Rectal smooth muscle tissue (tissue), 1 donor: Measurements from ENCODE around the gene SLIT1.

Experiments
- H3K27ac ChIP-seq: one replicate; pipeline ENCODE4 v1.7.0; 2013; ENCODE audit warnings: low read depth, low read length, inconsistent platforms
- H3K27me3 ChIP-seq: one replicate; pipeline ENCODE4 v1.7.0; 2013; ENCODE audit warnings: low read length; ENCODE audit not compliant: control insufficient read depth, insufficient read depth
- H3K36me3 ChIP-seq: one replicate; pipeline ENCODE4 v1.7.0; 2013; ENCODE audit warnings: low read length; ENCODE audit not compliant: control insufficient read depth, insufficient read depth
- H3K4me1 ChIP-seq: one replicate; pipeline ENCODE4 v1.7.0; 2013; ENCODE audit warnings: low read length; ENCODE audit not compliant: control insufficient read depth, insufficient read depth
- H3K4me3 ChIP-seq: one replicate; pipeline ENCODE4 v1.7.0; 2013; ENCODE audit warnings: low read length
- H3K9ac ChIP-seq: one replicate; pipeline ENCODE4 v1.7.0; 2013; ENCODE audit warnings: low read length

The SLIT1 gene

DNA sequence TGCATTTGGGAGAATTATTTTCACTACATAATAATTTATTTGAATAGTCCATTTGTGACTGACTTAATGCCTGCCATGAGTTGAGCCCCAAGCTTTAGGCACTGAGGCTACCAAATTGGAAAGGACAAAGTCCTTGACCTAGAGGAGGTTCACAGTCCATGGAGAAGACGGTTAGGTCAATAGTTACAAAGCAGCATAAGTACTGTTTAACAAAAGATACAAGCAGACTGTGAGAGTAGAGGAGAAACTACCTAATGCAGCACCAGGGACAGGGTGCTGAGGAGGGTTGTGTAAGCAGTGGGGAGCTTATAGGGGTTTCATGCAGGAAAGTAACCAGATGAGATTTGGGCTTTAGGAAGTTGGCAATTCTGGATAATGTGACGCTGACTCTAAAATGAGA, 214.4 kb downstream of the SLIT1 start:
- no peak overlapping the region for H3K9ac ChIP-seq
- no peaks in the 10 kb centered on the region for H3K4me1 ChIP-seq
- H3K4me3 ChIP-seq: no peak overlapping the region
- no peak overlapping the region for H3K27ac ChIP-seq
- no peaks in the 10 kb centered on the region for H3K27me3 ChIP-seq
- H3K36me3 ChIP-seq: no peaks in the 10 kb centered on the region

DNA sequence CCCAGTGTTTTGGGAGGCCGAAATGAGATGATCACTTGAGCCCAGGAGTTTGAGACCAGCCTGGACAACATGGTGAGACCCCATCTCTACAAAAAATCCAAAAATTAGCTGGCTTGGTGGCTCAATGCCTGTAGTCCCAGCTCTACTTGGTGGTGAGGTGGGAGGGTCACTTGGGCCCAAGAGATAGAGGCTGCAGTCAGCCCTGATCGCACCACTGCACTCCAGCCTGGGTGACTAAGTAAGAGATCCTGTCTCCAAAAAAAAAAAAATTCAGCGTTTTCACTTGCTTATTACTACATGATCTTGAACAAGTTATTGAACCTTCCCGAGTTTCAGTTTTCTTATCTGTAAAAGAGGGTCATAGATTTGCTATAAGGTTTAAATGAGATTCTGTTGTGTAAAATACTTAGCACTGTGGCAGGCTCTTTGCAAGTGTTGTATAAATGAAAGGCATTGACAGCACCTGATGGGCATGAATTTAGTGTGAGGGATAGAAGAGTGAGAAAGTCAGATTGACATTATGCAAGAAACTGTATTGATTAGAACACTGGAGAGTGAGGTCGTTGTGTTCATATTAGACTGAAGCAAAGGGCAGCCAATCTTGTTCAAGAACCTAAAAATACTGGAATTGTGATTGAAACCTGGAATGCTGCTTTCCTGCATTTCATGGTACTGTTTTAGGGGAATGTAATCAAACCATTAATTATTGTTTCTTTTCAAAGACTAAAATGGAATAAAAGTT, 216.9 kb downstream of the SLIT1 start:
- H3K4me3 ChIP-seq: no peak overlapping the region
- no peaks in the 10 kb centered on the region for H3K36me3 ChIP-seq
- H3K9ac ChIP-seq: no peak overlapping the region
- no peaks in the 10 kb centered on the region for H3K27me3 ChIP-seq
- no peak overlapping the region for H3K27ac ChIP-seq
- no peaks in the 10 kb centered on the region for H3K4me1 ChIP-seq

DNA sequence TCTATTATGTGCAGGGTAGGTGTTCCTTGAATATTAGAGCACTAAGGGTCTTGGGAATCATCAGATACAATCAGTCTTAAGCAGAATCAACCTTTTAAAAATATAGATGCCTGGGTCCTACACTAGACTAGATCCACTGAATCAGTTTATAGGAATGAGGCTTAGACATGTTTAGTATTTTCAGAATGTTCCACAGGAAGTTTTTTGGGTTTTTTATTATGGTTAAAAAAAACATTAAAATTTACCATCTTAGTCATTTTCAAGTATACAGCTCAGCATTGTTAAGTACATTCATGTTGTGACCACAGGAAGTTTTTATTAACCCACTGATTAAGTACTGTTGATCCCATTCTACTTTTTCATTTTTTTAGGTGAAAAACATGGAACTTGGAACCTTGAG, 217.9 kb downstream of the SLIT1 start:
- Histone ChIP-seq H3K9ac (no peak overlapping the region), H3K4me3 (no peak overlapping the region), H3K27ac (no peak overlapping the region), H3K4me1 (peaks cover 3% of the 10 kb centered on the region), H3K27me3 (no peaks in the 10 kb centered on the region), H3K36me3 (no peaks in the 10 kb centered on the region)

DNA sequence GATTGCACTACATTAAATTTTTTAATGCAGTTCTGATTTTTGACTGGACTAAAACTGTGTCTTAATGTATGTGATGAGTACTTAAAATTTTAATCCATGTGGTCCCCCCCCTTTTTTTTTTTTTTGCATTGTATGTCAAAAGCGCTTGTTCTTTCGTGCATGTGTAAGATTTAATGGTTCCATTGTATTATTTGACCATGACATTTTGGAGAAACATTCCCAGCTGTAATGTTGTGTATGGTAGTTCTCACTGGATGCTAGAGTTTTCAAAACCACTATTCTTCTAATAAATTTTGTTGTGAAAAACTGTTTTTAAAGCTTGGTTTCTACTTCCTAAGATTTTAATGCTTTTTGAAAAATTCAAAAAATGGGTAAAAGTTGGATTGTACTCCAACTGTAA, 221.6 kb downstream of the SLIT1 start:
- Histone ChIP-seq H3K27me3 (no peaks in the 10 kb centered on the region), H3K36me3 (no peaks in the 10 kb centered on the region), H3K9ac (no peak overlapping the region), H3K27ac (no peak overlapping the region), H3K4me3 (no peak overlapping the region), H3K4me1 (peaks cover 3% of the 10 kb centered on the region)

DNA sequence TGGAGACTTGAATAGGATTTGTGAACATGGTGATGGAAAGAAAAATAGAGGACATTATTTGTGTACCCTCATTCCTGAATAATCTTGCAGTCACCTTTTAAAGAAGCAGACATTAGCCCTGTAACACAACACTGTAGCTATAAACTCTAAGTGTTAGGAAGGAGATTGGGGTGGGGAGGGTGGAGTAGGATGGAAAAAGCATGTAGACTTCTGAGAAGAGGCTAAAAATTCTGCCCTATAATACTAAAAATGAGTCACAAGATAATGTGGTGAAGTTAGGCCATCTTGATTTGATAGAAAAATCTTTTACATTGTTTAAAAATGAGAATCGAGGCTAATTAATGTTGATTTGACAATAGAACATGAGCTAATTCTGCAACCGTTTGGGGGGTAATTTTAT, 224.9 kb downstream of the SLIT1 start:
- no peaks in the 10 kb centered on the region for H3K27me3 ChIP-seq
- H3K9ac ChIP-seq: no peak overlapping the region
- peaks cover 3% of the 10 kb centered on the region for H3K4me1 ChIP-seq
- H3K4me3 ChIP-seq: no peak overlapping the region
- peaks cover 1% of the 10 kb centered on the region for H3K36me3 ChIP-seq
- no peak overlapping the region for H3K27ac ChIP-seq

DNA sequence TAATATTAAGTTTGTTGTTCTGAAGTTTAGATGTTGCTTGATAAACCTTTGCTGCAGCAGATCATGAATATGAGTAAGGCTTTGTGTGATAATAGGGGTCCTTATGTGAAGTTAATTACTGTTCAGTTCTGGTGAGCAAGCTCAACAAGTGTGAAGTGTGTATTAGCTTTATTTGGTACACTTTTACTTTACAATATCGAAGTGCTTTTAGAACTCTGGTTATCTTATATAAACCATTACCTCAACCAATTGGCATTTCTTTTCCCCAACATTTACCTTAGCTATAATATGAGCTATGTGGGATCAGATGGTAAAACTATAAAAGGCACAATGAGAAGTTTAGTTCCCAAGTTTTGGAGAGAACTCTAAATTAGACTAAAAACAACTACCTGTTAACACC, 226.0 kb downstream of the SLIT1 start:
- no peak overlapping the region for H3K9ac ChIP-seq
- H3K36me3 ChIP-seq: peaks cover 13% of the 10 kb centered on the region
- no peak overlapping the region for H3K27ac ChIP-seq
- H3K27me3 ChIP-seq: no peaks in the 10 kb centered on the region
- H3K4me1 ChIP-seq: peaks cover 3% of the 10 kb centered on the region
- H3K4me3 ChIP-seq: no peak overlapping the region

DNA sequence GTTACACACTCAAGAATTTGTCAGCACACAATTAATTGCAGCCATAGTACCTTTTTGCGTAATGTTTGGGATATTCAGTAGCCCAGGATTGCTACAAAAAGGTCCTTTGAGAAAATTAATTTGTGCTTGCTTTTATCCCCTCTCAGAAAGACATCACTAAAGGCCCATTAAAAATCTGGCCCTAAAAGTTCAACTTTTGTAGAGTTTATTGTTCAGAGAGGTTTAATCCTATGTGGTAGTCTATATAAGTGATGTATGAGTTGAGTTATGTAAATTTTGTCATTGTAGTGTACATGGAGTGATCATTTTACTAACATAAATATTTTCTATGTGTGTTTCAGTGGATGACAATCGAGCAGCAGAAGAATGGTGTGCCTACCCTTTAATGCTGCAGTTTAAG, 227.7 kb downstream of the SLIT1 start:
- no peak overlapping the region for H3K27ac ChIP-seq
- H3K27me3 ChIP-seq: no peaks in the 10 kb centered on the region
- peaks cover 13% of the 10 kb centered on the region for H3K36me3 ChIP-seq
- H3K4me3 ChIP-seq: no peak overlapping the region
- H3K9ac ChIP-seq: no peak overlapping the region
- H3K4me1 ChIP-seq: no peaks in the 10 kb centered on the region

DNA sequence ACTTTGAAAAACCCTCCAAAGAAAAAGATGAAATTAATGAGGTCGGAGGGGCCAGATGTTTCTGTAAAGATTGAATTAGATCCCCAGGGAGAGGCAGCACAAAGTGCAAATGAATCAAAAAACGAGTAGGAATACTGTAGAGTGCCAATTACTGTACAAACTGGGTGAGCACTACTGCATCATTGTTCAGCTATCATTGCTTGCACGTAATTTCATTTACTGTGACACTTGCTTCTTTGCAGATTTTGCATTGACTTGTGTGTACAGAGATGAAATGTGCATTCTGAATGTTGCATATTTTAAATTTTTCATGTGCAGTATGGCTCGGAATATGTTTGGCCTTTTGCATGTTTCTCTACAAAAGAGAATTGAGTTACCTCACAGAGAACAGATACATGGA, 230.0 kb downstream of the SLIT1 start:
- H3K9ac ChIP-seq: no peak overlapping the region
- H3K4me3 ChIP-seq: no peak overlapping the region
- H3K36me3 ChIP-seq: peaks cover 13% of the 10 kb centered on the region
- H3K27me3 ChIP-seq: no peaks in the 10 kb centered on the region
- no peak overlapping the region for H3K27ac ChIP-seq
- H3K4me1 ChIP-seq: no peaks in the 10 kb centered on the region

DNA sequence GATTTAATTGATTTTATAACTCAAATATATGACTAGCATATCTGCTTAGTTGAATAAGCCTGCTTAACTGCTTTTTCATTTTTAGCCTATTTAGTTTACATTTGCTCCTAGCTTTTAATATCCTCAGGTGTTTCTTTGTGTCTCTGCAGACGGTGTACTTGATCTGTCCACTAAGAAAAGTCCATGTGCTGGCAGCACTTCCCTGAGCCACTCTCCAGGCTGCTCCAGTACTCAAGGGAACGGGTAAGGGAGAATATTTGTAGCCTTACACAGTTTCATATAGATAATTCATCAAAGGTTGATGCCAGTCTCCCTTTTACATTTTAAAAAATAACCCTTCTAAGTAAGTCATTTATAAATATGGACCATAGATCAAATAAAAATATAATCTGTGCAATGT, 233.8 kb downstream of the SLIT1 start:
- no peaks in the 10 kb centered on the region for H3K4me1 ChIP-seq
- no peaks in the 10 kb centered on the region for H3K27me3 ChIP-seq
- no peak overlapping the region for H3K27ac ChIP-seq
- H3K36me3 ChIP-seq: peaks cover 13% of the 10 kb centered on the region
- no peak overlapping the region for H3K9ac ChIP-seq
- H3K4me3 ChIP-seq: no peak overlapping the region

DNA sequence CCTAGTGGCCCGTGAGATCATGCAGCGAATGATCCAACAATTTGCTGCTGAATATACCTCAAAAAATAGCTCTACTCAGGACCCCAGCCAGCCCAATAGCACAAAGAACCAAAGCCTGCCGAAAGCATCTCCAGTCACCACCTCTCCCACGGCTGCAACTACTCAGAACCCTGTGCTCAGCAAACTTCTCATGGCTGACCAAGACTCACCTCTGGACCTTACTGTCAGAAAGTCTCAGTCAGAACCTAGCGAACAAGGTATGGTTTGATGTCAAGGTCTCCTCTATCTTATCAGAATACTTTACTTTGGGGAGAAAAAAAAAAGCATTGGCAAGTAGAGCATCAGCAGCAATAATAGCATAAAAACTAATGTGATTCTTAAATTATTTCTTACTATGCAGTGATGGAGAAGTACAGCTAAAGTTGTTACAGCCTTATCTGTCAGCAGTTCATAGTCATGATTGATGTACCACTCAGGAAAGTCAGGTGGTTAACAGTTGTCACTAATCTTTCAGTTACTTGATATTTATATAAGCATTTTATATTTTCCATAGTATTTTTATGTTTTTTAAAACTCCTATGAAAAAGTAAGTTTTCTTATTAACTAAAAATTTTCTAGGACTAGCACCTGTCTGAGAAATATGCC, 236.6 kb downstream of the SLIT1 start:
- Histone ChIP-seq H3K4me1 (no peaks in the 10 kb centered on the region), H3K27ac (no peak overlapping the region), H3K27me3 (no peaks in the 10 kb centered on the region), H3K4me3 (no peak overlapping the region), H3K36me3 (no peaks in the 10 kb centered on the region), H3K9ac (no peak overlapping the region)
